GM12873 (cell line): ENCODE data around the gene SSH3.

Experiments
- TF ChIP-seq, protein P1 (sequence below): IDR thresholded peaks from 2 replicates; pipeline ENCODE4 v1.5.1; 2012; ENCODE audit warnings: low read depth, mild to moderate bottlenecking, moderate library complexity, low read length, control low read depth; ENCODE audit not compliant: insufficient read depth; ENCODE audit errors: missing control alignments

The SSH3 gene

DNA sequence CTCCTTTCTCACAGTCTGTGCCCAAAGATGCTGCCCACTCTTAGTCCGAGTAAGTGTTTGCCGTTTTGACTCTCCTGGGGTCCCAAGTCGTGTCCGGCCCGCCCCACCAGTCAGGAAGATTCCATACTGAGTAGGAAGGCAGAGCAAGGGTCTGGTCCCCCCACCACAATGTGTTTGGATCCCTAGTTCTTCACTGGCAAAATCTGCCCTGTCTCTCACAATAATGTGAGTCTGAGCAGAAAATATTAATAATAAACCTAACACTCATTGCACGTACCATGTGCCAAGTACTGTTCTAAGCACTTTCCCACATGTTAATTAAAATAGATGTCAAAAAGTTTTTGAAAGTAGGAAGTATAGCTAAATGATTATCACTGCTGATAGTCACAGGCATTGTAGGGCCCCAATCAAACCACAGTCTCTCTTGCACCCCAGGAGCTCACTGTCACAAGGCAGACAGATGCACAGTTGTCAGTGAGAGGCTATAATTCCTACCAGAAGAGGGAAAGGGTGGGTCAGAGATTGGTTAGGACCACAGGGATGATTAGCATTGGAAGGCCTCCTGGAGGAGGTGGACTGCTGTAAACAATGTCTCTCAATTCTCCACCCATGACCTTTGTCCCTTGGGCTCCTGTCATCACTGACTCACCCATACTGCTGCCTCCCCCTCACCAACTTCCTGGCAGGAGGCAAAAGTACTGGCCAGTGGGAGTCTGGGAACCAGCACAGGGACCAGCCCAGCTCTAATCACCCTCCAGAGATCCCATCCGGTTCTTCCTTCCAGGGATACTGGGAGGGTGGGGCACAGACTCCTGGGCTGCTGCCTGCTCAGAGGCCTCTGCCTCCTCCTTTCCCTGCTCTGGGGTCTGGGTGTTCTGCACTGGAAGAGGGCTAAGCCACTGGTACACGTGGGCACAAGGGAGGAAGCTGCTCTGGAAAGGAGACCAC lies 51.0 kb downstream of the SSH3 start:
- TF ChIP-seq, protein P1, sequence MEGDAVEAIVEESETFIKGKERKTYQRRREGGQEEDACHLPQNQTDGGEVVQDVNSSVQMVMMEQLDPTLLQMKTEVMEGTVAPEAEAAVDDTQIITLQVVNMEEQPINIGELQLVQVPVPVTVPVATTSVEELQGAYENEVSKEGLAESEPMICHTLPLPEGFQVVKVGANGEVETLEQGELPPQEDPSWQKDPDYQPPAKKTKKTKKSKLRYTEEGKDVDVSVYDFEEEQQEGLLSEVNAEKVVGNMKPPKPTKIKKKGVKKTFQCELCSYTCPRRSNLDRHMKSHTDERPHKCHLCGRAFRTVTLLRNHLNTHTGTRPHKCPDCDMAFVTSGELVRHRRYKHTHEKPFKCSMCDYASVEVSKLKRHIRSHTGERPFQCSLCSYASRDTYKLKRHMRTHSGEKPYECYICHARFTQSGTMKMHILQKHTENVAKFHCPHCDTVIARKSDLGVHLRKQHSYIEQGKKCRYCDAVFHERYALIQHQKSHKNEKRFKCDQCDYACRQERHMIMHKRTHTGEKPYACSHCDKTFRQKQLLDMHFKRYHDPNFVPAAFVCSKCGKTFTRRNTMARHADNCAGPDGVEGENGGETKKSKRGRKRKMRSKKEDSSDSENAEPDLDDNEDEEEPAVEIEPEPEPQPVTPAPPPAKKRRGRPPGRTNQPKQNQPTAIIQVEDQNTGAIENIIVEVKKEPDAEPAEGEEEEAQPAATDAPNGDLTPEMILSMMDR = no peak

DNA sequence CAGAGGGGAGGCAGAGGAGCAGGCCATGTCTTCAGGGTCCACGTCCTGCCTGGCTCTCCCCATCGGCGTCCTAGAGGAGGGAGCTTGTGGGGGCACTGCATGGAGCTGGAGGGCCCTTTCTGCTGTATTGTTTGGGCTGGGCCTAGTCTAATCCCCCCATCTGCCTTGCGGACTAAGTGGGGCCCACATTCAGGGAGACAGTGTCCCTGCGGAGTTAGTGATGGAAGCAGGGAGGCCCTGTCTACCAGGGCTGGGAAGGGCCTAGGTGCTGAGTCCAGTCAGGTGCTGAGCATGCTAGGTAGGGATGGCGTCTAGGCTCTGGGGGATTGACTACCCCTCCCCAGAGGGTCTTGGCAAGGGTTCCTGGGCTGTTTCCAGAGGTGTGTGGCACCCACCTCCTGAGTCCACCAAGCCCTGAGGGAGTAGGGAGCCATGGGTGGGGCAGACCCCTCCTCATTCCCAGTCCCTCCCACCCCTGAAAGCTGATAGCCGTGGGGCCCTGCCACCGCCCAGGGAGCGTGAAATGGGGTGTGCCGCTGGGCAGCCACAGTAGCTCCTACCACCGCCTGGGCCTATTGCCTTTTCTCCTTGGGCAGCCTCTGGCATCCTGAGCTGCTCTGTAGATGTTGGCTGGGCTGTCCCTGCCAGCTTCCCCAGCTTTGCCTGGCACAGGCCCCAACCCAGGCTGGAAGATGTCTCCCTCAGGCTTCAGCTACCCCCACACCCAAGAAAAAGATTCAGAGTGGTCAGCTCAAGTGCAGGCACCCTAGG lies 51.9 kb downstream of the SSH3 start:
- TF ChIP-seq, protein P1 = no peak

DNA sequence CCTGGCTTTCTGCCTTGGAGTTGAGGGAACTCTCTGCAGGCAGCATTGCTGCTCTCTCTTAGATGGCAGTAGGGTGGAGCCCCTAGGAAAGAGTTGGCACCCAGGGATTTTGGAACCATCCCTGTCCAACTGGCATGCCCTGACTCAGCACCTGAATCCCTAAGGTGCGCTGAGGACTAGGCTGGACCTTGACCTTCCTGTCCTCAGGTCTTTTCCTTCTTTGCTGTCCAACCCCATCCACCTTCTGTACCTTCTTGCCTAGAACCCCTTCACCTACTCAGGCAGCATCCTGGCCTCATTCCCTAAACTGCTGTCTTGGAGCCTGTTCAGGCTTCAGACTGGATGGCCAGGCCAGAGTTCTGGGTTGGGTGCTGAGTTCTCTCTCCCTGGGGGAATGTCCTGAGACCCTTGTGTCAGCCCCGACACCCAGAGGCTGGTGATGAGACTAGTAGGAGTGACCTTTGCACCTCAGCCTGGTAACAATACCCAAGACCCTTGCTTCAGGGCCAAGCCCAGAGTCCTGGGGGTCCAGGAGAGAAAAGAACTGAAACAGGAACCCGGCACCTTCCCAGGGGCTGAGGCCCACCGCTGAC lies 52.6 kb downstream of the SSH3 start:
- TF ChIP-seq, protein P1 = no peak

DNA sequence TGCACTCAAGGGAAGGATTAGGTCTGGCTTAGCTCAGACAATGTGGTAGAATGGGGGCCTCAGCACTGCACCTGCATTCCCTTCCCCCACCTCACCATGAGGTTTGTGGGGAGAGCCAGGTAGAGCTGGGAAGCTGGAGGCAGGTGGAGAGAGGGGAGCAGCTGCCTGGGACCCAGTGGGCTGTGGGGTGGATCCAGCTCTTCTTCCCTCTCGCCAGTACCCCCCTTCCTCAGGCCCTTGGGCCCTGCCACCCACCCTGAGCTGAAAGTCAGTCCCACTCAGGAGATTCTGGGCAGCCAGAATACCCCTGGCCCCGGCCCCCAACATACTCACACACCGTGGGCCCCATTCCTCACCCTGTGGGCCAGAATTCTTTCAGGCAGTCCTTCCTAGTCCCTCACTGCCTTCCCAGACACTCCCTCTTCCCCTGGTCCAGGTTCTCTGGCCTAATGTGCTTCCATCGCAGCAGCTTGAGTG lies 53.1 kb downstream of the SSH3 start:
- TF ChIP-seq, protein P1 = no peak

DNA sequence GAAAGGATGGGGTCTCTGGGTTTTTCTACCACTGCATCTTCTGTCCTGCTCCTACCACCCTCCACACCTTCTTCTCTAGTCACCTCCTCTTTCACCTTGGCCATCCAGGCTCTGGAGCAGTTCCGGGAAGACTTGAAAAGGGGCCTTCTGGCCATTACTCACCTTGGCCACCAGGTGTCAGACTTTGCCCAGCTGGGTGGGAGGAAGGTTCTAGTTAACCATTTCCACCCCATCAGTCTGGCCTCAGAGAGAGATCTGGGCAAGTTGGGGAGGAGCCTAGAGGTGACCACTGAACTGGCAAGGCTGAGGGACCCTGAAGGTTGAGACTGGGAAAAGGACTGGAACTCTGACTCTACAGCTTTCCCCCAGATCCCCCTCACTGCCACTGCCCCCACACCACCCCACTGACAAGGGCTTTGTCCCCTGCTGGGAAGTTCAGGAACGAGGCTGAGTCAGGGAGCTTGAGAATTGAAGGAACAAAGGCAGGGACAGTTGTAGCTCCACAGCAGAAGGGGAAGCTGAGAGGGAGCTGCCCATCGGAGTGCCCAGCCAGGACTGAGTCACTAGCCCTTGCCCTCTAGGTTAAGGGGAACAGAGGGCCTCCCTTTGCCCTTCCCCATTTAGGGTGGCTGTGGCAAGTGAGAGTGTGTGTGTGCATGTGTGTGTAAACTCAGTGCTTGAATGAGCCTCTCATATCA lies 53.7 kb downstream of the SSH3 start:
- TF ChIP-seq, protein P1 = peak; percentile 96

DNA sequence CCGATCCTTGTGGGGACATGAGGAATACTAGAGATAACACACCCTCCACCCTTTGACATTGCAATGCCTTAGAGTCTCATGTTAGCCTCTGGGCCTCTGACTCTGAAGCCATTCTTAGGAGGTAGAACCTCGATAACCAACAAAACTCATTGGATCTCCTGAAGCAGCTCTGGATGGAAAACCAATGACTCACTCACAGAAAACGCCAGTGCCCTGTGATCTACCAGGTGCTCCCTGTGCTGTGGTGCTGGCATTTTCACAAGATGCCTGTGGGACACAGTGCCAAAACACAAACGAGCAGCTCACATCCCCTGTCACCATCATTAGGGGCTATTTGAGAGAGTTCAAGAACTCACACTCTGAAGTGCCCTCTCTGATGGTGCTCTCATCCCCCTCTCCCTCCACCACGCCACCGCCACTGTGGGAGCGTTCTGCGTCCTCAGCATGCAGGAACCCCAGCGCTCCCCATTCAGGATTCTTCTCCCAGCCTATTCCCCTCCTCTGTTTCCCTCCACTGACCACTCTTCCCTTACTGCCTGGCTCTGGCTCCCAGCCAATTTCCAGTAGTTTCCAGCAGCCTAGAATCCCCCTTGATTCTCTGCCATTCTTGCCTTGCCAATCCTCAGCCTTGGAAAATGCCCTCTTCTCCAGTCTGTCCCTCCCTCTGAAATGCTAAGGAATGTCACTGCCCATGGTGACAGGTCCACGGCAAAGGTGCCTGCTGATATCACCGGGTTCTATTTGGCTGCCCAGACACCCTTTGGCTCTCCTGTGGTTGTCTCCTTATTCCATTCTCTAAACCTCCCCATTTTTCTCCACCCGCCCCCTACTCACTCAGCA lies 54.7 kb downstream of the SSH3 start:
- TF ChIP-seq, protein P1 = no peak
